Transverse colon (tissue), 4 donors: Measurements from ENCODE around the gene PTPRO. TPM values are rescaled to one million over a fixed set of nuclear protein-coding genes. Genes with fewer than 3 reads are reported as not detected.

Source experiments
- DNase-seq: peaks from one replicate; pipeline ENCODE4 v3.0.0-alpha.2; 2019
- H3K27ac ChIP-seq, 4 donors: fragments of 200-600 bp; sonication (generic); 2 replicates each; pipeline ENCODE4 v1.5.1; 2016 to 2018; ENCODE audit warnings: inconsistent platforms in 4 of 4
- H3K27me3 ChIP-seq: fragments of 200-600 bp; sonication (generic); 2 replicates; pipeline ENCODE4 v1.5.1; 2017; ENCODE audit warnings: inconsistent platforms
- H3K36me3 ChIP-seq, 4 donors: fragments of 200-600 bp; sonication (generic); 2 replicates each; pipeline ENCODE4 v1.5.1; 2017 to 2019; ENCODE audit warnings: inconsistent platforms in 4 of 4
- H3K4me1 ChIP-seq, 4 donors: fragments of 200-600 bp; sonication (generic); 2 replicates each; pipeline ENCODE4 v1.5.1; 2017 to 2020; ENCODE audit warnings: inconsistent platforms in 4 of 4
- H3K4me3 ChIP-seq, 4 donors: fragments of 200-600 bp; sonication (generic); 1 replicate in 1 of 4; 2 replicates in 3 of 4; pipeline versions ENCODE4 v1.5.1 to v1.6.1; 2017 to 2019; ENCODE audit warnings: inconsistent platforms in 4 of 4
- H3K9me3 ChIP-seq, 2 donors: fragments of 200-600 bp; sonication (generic); 2 replicates each; pipeline ENCODE4 v1.5.1; 2017 to 2019; ENCODE audit warnings: inconsistent platforms in 2 of 2
- CTCF ChIP-seq, 5 experiments: fragments of 200-600 bp in 3 of 5; fragments of 450-650 bp in 2 of 5; sonication (generic) in 3 of 5; IDR thresholded peaks; 1 replicate in 2 of 5; 2 replicates in 3 of 5; pipeline ENCODE4 v1.5.1; 2016 to 2017; ENCODE audit warnings: antibody characterized with exemption in 5 of 5, inconsistent platforms in 3 of 5, mild to moderate bottlenecking in 2 of 5, moderate library complexity in 1 of 5
- EP300 ChIP-seq: sonication (generic); formaldehyde crosslinking; IDR thresholded peaks from one replicate; pipeline ENCODE4 v1.6.1; 2017; ENCODE audit warnings: antibody characterized with exemption, low read depth
- POLR2A ChIP-seq: fragments of 450-650 bp; IDR thresholded peaks from one replicate; pipeline ENCODE4 v1.6.1; 2016; ENCODE audit warnings: antibody characterized with exemption, mild to moderate bottlenecking, moderate library complexity
- POLR2AphosphoS5 ChIP-seq, 3 donors: sonication (generic); formaldehyde crosslinking; IDR thresholded peaks; one replicate each; pipeline ENCODE4 v1.6.1; 2016; ENCODE audit warnings: antibody characterized with exemption in 3 of 3
- WGBS, 2 donors: methylation state at CpG; one replicate each; pipeline ENCODE4 v1.1.5; 2018; ENCODE audit warnings: low coverage in 1 of 2; 5-methylcytosine and 5-hydroxymethylcytosine counted together
- in situ Hi-C, 4 donors: fragments of 200-750 bp; cut with MboI; loops; one replicate each; pipeline versions ENCODE4 v1.15.0 to v1.15.1; 2017; ENCODE audit warnings: low sequenced_read_pairs in 3 of 4, low pct_ligation_motif_present in 1 of 4, low pct_unique_long_range_greater_than_20kb in 1 of 4
- intact Hi-C: fragments of 100-400 bp; cut with DNase I; formaldehyde crosslinking; loops from one replicate; pipeline ENCODE4 v1.15.1; 2023; ENCODE audit warnings: low total_unique reads
- total RNA-seq, 4 donors: library from RNA; depleted of rRNA; stranded (reverse); fragments of >200 nt; gene quantifications; one replicate each; pipeline ENCODE4 v1.1.0, GENCODE V29; 2016

The PTPRO gene
- total RNA-seq, 4 donors from 2014 or later, result 0.75 to 7.9 (median 5.5) TPM

GRCh38 chr12:15515010-15515409 lies 192.7 kb downstream of the PTPRO start:
- Histone ChIP-seq H3K27me3 (no peaks in the 10 kb centered on the region), H3K4me1 (no peaks in the 10 kb centered on the region), H3K27ac (no peak overlapping the region), H3K36me3 (no peaks in the 10 kb centered on the region), H3K4me3 (no peak overlapping the region), H3K9me3 (no peaks in the 10 kb centered on the region)
- DNase-seq, result no peak
- in situ Hi-C loops, result loop anchor here in 1 of 4 donors (25.0 kb wide), 2 partner anchors 503 to 678 kb away; partner anchors contain the start of gene ART4
- TF ChIP-seq CTCF (IDR thresholded peaks at IDR 0.05), result no peak
- TF ChIP-seq POLR2A, result no peak
- TF ChIP-seq EP300, result no peak
- no peak for TF ChIP-seq POLR2AphosphoS5 (IDR thresholded peaks at IDR 0.05)
- WGBS, 2 donors, result 30 to 63% methylated on average over 4 of the region's 4 CpGs
- intact Hi-C loops, result no loop called here

DNA sequence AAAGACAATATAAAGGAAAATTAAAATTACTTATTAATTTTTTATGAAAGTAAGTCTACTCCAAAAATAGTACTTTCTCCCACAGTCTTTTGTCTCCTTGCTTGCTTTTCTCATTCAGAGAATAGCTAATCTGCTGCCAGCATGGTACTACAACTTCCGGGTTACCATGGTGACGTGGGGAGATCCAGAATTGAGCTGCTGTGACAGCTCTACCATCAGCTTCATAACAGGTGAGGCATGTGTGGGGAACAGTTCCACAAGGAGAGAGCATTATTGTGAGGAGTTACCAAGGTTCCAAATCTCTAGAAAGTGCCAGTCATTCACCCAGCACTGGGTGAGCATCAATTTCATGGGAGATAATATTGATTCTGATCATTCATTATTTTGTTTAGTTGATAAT lies 197.8 kb downstream of the PTPRO start:
- intact Hi-C loops, result loop anchor here (10.0 kb wide), 1 partner anchor 245 kb away; no protein-coding TSS in a partner anchor
- Histone ChIP-seq H3K36me3 (no peaks in the 10 kb centered on the region), H3K27ac (no peak overlapping the region), H3K27me3 (peaks cover 4% of the 10 kb centered on the region), H3K4me1 (no peaks in the 10 kb centered on the region), H3K4me3 (no peak overlapping the region), H3K9me3 (no peaks in the 10 kb centered on the region)
- in situ Hi-C loops, result loop anchor here (10.0 to 25.0 kb wide), 4 partner anchors 235 to 683 kb away; partner anchors contain the start of gene ART4 (in 1 of the 4)
- no peak for DNase-seq
- WGBS, 2 donors, result 76 to 83% methylated on average over 2 of the region's 2 CpGs
- TF ChIP-seq POLR2AphosphoS5 (IDR thresholded peaks at IDR 0.05), result no peak
- no peak for TF ChIP-seq CTCF (IDR thresholded peaks at IDR 0.05)
- TF ChIP-seq EP300, result no peak
- TF ChIP-seq POLR2A, result no peak

GRCh38 chr12:15520844-15521243 lies 198.5 kb downstream of the PTPRO start:
- intact Hi-C loops, result loop anchor here (10.0 kb wide), 1 partner anchor 246 kb away; no protein-coding TSS in a partner anchor
- Histone ChIP-seq H3K27ac (no peak overlapping the region), H3K36me3 (no peaks in the 10 kb centered on the region), H3K4me1 (no peaks in the 10 kb centered on the region), H3K4me3 (no peak overlapping the region), H3K27me3 (peaks cover 4% of the 10 kb centered on the region), H3K9me3 (no peaks in the 10 kb centered on the region)
- TF ChIP-seq EP300 (no peak), CTCF (IDR thresholded peaks at IDR 0.05) (no peak), POLR2AphosphoS5 (IDR thresholded peaks at IDR 0.05) (no peak), POLR2A (no peak)
- DNase-seq, result no peak
- 54 to 57% methylated on average over 6 of the region's 6 CpGs for WGBS, 2 donors
- in situ Hi-C loops, result loop anchor here (10.0 to 25.0 kb wide), 4 partner anchors 236 to 684 kb away; partner anchors contain the start of gene ART4 (in 1 of the 4)

GRCh38 chr12:15522574-15523187 lies 200.4 kb downstream of the PTPRO start:
- H3K27me3 ChIP-seq, result peaks cover 4% of the 10 kb centered on the region
- TF ChIP-seq CTCF (IDR thresholded peaks at IDR 0.05) (peak; percentile 37 to 47 (median 40)), POLR2AphosphoS5 (IDR thresholded peaks at IDR 0.05) (peak in 1 of 3 donors; percentile 22), EP300 (no peak)
- DNase-seq, result no peak
- no peak overlapping the region for H3K4me3 ChIP-seq
- no peaks in the 10 kb centered on the region for H3K36me3 ChIP-seq
- intact Hi-C loops, result loop anchor here (10.0 kb wide), 1 partner anchor 248 kb away; no protein-coding TSS in a partner anchor
- H3K9me3 ChIP-seq, result no peaks in the 10 kb centered on the region
- H3K4me1 ChIP-seq, result no peaks in the 10 kb centered on the region
- no peak overlapping the region for H3K27ac ChIP-seq
- WGBS, 2 donors, result 35% methylated on average over 3 of the region's 3 CpGs
- in situ Hi-C loops, result loop anchor here (10.0 to 25.0 kb wide), 4 partner anchors 238 to 685 kb away; partner anchors contain the start of gene ART4 (in 1 of the 4)
